Measurements from ENCODE around the gene UBP1.

- TF ChIP-seq MTA3 (IDR thresholded peaks at IDR 0.05; ENCODE audit: borderline replicate concordance) = no peak
- TF ChIP-seq MIER1 (IDR thresholded peaks at IDR 0.05; ENCODE audit: low read depth) = no peak
- TF ChIP-seq FOXA3 (CRISPR knock-in tag; conservative IDR thresholded peaks at IDR 0.05 in 1 of 2, IDR thresholded peaks at IDR 0.05 in 1 of 2) = no peak
- TF ChIP-seq SIN3B (IDR thresholded peaks at IDR 0.05; ENCODE audit: low read depth) = no peak
- no peak for TF ChIP-seq POLR2A (conservative IDR thresholded peaks at IDR 0.05)
- TF ChIP-seq ZNF274 (IDR thresholded peaks at IDR 0.05; ENCODE audit: borderline replicate concordance, low read depth, low read length) = no peak
- no peak for TF ChIP-seq HLTF (IDR thresholded peaks at IDR 0.05)
- no peak for TF ChIP-seq CTCF (IDR thresholded peaks at IDR 0.05 in 2 of 3, conservative IDR thresholded peaks at IDR 0.05 in 1 of 3; ENCODE audit: insufficient read depth in 2 of 3, low read depth in 1 of 3, low read length in 3 of 3)
These were observed 45.7 kb downstream of the UBP1 start for GRCh38 chr3:33394403-33395054.
